Measurements from ENCODE around the gene KCNH2. TPM values are rescaled to one million over a fixed set of nuclear protein-coding genes. Genes with fewer than 3 reads are reported as not detected.

KCNH2 gene
- total and polyA plus RNA-seq, 2 of the 13 experiments (the other 11 are each of a cell fraction or from before 2014, with no cell fraction given), result 0.09 to 0.11 TPM

- Histone ChIP-seq H3K79me2 (ENCODE audit: insufficient read depth, low read length) (no peaks in the 10 kb centered on the region), H3K27me3 (ENCODE audit: control insufficient read depth in 1 of 2, insufficient read depth in 2 of 2, low read length in 2 of 2) (peaks cover 10 to 33% of the 10 kb centered on the region in 2 experiments; a peak in 3 of 5 replicates), H3K36me3 (replicated peaks in 1 of 2; ENCODE audit: control insufficient read depth in 1 of 2, insufficient read depth in 2 of 2, low read length in 2 of 2) (no peaks in the 10 kb centered on the region), H3K27ac (ENCODE audit: extremely low read length, insufficient read depth, low read length) (no peak overlapping the region), H3K4me3 (replicated peaks in 1 of 3; ENCODE audit: insufficient read depth in 1 of 3, low read depth in 2 of 3, low read length in 3 of 3) (no peak overlapping the region), H3K9me3 (ENCODE audit: low read length) (no peaks in the 10 kb centered on the region), H2AFZ (ENCODE audit: low read length) (no peak overlapping the region), H3K4me1 (ENCODE audit: insufficient read depth, low read length) (no peaks in the 10 kb centered on the region), H3K9ac (ENCODE audit: insufficient read depth, low read depth, low read length) (no peak overlapping the region), H4K20me1 (ENCODE audit: insufficient read depth, low read length) (no peaks in the 10 kb centered on the region), H3K4me2 (ENCODE audit: low read depth, low read length) (no peak overlapping the region)
- CTCF ChIA-PET (ENCODE audit: low intra/inter-chr PET ratio, low total read pairs), result no interaction called here
- POLR2A ChIA-PET, result no interaction called here
- ATAC-seq (no peak), FAIRE-seq (no peak), DNase-seq (ENCODE audit: low spot score) (no peak)
- in situ Hi-C loops (cut with HindIII; ENCODE audit: extremely low pct_ligation_motif_present, low pct_unique_long_range_greater_than_20kb) (no loop called here), intact Hi-C loops (cut with micrococcal nuclease; ENCODE audit: unreplicated experiment) (no loop called here)
- WGBS (ENCODE audit: low lambda C conversion rate), result 0% methylated on average over 1 of the region's 3 CpGs
- TF ChIP-seq ZNF224 (CRISPR knock-in tag; IDR thresholded peaks at IDR 0.05), result no peak
- no peak for TF ChIP-seq FOSL2 (CRISPR knock-in tag; IDR thresholded peaks at IDR 0.05)
- TF ChIP-seq AFF4 (CRISPR knock-in tag; IDR thresholded peaks at IDR 0.05), result no peak
- TF ChIP-seq TCF7L2 (IDR thresholded peaks at IDR 0.05; ENCODE audit: low read depth, low read length), result no peak
- TF ChIP-seq YEATS4 (CRISPR knock-in tag; IDR thresholded peaks at IDR 0.05; ENCODE audit: borderline replicate concordance), result no peak
- no peak for TF ChIP-seq NCOA1 (CRISPR knock-in tag; IDR thresholded peaks at IDR 0.05)
- TF ChIP-seq ZNF670 (CRISPR knock-in tag; IDR thresholded peaks at IDR 0.05; ENCODE audit: borderline replicate concordance), result no peak
- BruUV-seq (replicated peaks), result no TSS peak
Observed at GRCh38 chr7:150959081-150959480, 19.0 kb downstream of the KCNH2 start.

All from HepG2 (cell line).